Prostate gland (tissue), 2 donors: ENCODE results near the gene SH3BGR.

ENCODE experiments used
- CTCF ChIP-seq, 4 experiments: fragments of 200-600 bp in 2 of 4; fragments of 450-650 bp in 2 of 4; sonication (generic) in 2 of 4; IDR thresholded peaks; 1 replicate in 3 of 4; 2 replicates in 1 of 4; pipeline ENCODE4 v1.5.1; 2016 to 2019; ENCODE audit warnings: antibody characterized with exemption in 4 of 4, mild to moderate bottlenecking in 2 of 4, moderate library complexity in 2 of 4
- POLR2A ChIP-seq: fragments of 450-650 bp; IDR thresholded peaks from one replicate; pipeline ENCODE4 v1.6.1; 2016; ENCODE audit warnings: antibody characterized with exemption, mild to moderate bottlenecking
- POLR2AphosphoS5 ChIP-seq: sonication (generic); formaldehyde crosslinking; IDR thresholded peaks from one replicate; pipeline ENCODE4 v1.6.1; 2017; ENCODE audit warnings: antibody characterized with exemption

DNA sequence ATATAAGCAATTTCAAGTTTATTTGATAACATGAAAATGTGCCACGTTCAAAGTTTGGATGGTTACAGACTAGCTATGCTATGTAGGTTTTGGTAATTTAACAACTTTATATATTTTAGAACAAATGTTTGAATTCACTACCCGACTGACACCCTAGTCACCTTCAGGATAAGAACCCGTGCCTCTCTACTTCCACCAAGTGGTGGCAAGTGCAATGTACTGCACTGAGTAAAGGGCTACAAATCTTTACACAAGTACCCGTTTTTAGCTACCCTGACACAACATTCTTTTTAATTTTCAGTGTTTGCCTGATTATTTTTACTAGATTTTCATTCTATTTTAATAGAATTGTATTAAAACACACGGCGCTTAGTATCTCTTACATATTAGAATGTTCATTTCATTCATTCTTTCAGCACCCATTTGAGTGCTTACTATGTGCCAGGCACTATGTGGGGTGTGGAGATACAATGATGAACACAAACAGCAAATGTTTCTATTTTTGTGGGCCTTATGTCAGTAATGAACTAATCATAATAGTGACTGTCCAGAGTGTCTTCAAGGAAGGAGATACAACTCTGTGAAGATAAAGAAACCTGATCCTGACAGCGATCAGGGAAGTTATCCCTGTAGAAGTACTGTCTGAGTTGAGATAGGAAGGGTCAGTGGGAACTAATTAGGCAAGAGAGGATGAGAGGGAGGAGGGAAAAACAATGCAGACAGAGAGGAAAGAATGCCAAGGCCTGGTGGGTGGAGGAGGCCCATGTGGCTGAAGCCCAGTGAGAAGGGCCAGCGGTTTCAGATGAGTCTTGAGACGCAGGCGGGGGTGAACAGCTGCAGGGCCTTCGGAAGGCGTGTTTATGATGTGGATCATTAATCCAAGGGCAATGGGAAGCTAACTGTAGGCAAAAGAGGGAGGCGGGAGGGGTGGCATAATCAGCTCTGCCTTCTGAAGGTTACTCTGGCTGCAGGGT, 10.0 kb upstream of the SH3BGR start:
- TF ChIP-seq CTCF (IDR thresholded peaks at IDR 0.05) = peak in 3 of 4 experiments; percentile 30 to 60 (median 59)
- no peak for TF ChIP-seq POLR2A
- no peak for TF ChIP-seq POLR2AphosphoS5
